ENCODE results near the gene RNF4. TPM values are rescaled to one million over a fixed set of nuclear protein-coding genes. Genes with fewer than 3 reads are reported as not detected.
"Not testable (repeated sequence)": the region's sequence is repeated elsewhere in the genome, so short reads cannot be mapped to it uniquely, and the experiment has no call there.

Gene RNF4
- polyA plus RNA-seq, 3 donors = 63.6 to 71.0 (median 68.6) TPM

DNA sequence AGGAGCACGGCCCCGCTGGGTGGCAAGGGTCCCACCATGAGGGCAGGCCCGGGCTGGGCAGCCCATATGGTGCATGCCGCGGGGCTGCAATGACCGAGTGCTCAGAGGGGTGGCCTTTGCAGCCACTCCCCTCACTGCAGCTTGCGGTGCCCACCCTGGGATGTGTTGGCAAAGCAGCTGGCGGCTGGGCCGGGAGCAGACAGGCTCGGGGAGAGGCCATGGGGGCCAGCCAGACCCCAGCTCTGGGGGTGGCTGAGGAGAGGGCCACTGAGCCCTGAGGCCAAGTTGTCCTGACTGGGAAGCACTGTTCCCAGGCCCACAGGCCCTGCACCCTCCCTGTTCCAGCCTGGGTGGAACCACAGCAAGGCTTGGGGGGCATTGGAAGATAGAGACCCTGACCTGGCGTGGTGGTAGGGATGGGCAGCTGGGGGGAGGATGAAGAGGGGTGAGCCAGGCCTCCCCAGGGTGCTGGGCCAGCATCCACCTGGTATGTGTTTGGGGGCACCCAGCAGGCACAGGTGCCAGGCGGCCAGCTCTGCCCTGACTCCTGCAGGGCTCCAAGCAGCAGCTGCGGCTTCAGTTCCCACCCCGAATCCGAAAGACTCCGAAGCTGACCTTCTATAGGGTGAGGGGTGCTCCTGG, 18.4 kb upstream of the RNF4 start:
- no peak for DNase-seq (ENCODE audit: extremely low read depth in 1 of 11, low read depth in 9 of 11, low spot score in 4 of 11)

GRCh38 chr4:2451036-2451520, 17.8 kb upstream of the RNF4 start:
- no peak for DNase-seq (ENCODE audit: extremely low read depth in 1 of 11, low read depth in 9 of 11, low spot score in 4 of 11)

DNA sequence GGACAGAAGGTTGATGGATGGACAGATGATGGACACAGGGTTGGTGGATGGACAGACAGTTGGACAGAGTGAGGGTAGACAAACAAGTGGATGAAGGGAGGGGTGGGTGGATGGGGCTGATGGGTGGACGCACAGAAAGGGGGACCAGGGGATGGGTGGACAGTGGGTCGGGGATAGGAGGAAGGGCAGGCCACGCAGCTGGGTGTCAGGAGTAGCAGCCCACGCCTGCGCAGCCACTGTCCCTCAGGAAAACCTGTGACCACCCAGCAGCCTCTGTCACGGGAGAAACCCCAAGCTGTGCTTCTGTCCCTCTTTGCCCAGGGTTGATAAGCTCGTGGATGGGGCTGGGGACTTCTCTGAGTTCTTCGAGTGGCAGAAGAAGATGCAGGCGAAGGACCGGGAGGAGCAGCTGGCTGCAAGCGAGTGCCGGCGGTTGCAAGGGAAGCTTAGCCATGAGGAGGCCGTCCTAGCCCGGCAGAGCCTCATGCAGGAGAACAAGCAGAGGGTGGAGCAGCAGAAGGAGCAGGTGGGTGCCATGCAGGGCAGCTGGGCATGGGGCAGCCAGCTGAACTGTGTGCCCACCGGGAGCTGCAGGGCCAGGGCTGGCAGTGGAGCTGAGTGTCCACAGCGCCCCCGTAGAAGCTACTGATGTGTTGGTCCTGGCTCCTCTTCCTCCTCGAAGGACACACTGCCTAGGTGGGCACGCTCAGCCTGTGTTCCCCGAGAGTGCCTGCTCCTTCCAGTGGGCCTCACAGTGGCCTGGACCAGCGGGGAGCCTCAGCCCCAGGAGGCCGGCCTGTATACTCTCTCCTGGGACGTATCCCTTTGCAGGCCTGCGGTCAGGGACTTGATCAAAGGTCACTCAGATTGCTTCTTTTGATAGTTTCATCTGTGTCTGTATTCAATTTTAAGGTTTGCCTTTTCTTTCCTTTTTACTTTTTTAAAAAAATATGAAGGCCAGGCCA, 16.8 kb upstream of the RNF4 start:
- DNase-seq (ENCODE audit: extremely low read depth in 1 of 11, low read depth in 9 of 11, low spot score in 4 of 11) = no peak

DNA sequence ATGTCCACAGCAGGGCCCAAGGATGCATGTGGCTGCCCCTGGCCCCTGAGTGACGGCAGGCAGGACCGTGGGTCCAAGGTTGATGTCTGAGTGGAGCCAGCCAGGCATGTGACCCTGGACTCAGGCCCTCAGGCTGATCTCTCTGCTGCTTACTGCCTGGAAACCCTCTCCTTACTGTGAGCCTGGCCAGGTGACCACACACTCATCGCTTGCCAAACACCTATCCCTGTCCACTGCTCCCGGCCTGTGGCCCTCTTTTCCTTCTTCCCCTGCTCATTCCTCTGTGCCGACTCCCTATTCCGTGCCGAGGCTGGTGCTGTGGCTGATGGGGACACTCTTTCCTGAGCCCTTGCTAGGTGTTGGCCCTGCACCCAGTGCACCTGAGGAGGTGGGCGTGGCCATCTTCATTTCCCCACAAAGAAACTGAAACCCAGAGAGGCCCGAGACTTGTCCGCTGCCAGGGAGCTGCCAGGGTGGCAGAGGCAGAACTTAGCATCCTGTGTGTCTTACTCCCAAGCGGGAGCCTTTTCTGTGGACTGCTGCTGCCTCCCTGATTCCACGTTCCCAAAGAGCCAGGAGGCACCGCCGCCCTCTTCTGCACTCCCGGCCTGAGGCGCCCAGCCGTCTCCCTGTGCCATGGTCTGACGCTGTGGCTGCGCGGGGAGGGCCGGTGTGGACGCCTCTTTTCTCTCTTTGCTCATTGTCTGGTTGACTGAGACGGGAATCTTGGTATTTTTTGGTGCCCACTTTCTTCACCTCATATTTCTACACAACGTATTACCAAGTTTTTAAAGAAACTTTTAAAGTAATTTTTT, 11.2 kb upstream of the RNF4 start:
- no peak for DNase-seq (ENCODE audit: extremely low read depth in 1 of 11, low read depth in 9 of 11, low spot score in 4 of 11)

GRCh38 chr4:2458546-2459491, 10.1 kb upstream of the RNF4 start:
- no peak for DNase-seq (ENCODE audit: extremely low read depth in 1 of 11, low read depth in 9 of 11, low spot score in 4 of 11)

DNA sequence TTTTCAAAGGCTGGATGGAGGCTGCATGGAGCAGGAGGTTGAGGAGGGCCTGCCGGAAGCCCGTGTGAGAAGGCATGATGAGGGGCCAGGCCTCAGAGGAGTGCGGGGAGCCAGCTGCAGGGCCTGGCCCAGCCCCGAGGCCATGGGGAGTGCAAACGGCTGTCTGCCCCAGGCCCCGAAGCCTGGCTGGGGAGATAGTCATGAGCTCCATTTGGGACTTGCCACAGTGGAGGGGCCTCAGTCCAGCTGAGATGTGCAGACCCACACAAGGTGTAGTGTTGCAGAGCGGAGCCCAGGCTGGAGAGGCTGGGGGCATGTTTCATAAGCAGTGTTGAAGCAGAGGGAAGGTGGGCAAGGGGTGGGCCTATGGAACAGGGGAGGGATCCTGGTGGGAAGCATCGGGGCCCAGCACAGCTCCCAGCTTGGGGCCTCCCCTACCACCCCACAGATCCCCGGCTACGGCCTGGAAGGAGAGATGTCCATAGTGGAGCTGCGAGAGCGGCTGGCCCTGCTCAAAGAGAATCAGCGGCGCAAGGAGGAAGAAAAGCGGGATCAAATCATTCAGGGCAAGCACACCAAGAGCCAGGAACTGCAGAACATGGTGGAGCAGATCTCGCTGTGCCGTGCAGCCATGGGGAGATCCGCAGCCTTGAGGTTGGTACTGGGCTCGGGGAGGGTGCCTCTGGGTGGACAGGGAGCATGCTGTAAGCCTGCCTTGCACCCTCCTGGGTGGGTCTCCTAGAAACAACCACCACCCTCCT, 9.1 kb upstream of the RNF4 start:
- no peak for DNase-seq (ENCODE audit: extremely low read depth in 1 of 11, low read depth in 9 of 11, low spot score in 4 of 11)

DNA sequence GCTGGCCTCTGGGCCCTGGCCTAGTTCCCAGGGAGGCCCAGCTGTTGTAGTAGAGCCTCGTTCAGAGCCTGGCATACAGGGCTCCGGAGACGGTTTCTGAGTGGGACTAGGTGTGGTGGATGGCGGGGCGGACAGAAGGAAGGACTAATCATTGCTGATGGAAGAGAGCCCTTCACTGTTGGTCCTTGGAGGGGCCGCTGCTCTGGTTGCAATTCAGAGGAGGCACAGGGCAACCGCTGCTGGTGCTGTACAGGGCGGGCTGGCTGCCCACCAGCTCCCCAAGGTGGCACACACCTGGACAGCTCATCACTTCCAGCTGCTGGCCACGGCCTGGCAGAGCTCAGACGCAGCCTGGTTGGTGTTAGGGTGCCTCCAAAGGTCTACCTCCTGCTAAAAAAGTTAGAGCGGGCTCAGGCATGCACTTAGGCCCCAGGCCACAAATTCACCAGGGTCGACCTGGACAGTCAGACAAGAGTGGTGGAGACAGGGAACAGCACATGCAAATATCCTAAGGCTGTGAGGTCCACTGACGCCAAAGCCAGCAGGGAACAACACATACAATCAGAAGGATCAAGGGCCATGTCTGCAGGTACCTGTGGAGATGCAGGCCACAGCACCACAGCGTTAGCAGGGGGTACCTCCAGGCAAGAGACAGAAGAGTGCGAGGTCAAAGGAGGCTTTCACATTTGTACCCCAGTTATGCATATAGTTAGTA, 7.5 kb upstream of the RNF4 start:
- no peak for DNase-seq (ENCODE audit: extremely low read depth in 1 of 11, low read depth in 9 of 11, low spot score in 4 of 11)

- peak in 5 of 11 donors; percentile 56 to 73 (median 60) for DNase-seq (ENCODE audit: extremely low read depth in 1 of 11, low read depth in 9 of 11, low spot score in 4 of 11)
Measured at GRCh38 chr4:2462218-2462991, 6.5 kb upstream of the RNF4 start.

GRCh38 chr4:2462992-2463762, 5.7 kb upstream of the RNF4 start:
- DNase-seq (ENCODE audit: extremely low read depth in 1 of 11, low read depth in 9 of 11, low spot score in 4 of 11) = no peak

DNA sequence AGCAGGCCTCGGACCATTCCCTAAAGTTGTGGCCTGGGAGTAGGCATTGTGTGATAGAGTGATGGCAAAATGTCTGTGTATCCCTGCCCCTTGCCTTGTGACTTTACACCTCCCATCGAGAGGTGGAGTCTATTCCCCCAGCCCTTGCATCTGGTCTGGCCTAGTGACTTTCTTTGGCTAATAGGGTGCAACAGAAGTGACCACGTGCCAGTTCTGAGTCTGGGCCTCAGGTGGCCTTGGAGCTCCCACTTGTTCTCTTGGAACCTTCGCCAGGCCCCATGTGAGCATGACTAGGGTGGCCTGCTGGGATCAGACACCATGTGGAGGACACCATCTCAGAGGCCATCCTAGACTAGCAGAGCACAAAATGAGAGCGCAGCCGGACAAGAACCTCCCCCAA, 3.9 kb upstream of the RNF4 start:
- no peak for DNase-seq (ENCODE audit: extremely low read depth in 1 of 11, low read depth in 9 of 11, low spot score in 4 of 11)

DNA sequence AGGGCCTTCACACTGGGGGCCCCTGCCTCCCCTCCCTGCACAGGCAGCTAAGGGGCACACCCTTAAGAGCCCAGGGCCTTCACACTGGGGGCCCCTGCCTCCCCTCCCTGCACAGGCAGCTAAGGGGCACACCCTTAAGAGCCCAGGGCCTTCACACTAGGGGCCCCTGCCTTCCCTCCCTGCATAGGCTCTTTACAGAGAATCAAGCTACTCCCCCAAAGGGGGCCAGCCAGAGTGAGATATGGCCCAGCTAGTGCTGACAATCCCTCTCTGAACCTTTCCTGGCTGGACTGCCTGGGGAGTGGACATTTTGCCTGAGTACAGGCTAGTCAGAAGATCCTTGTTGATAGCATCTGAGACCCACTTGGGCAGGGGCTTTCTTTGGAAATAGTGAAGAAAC, 3.4 kb upstream of the RNF4 start:
- DNase-seq (ENCODE audit: extremely low read depth in 1 of 11, low read depth in 9 of 11, low spot score in 4 of 11) = not testable (repeated sequence)

GRCh38 chr4:2469192-2469984, 482 bp downstream of the RNF4 start:
- no peak for DNase-seq (ENCODE audit: extremely low read depth in 1 of 11, low read depth in 9 of 11, low spot score in 4 of 11)

DNA sequence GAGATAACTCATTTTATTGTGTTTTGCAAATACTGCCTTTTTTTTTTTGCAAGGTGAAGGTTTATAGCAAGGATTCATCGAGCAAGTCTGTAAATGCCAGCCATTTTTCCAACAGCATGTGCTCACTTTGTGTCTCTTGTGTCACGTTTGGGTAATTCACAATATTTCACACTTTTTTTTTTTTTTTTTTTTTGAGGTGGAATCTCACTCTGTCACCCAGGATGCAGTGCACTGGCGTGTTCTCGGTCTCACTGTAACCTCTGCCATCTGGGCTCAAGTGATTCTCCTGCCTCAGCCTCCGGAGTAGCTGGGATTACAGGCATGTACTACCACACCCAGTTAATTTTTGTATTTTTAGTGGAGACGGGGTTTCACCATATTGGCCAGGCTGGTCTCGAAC, 1.9 kb downstream of the RNF4 start:
- DNase-seq (ENCODE audit: extremely low read depth in 1 of 11, low read depth in 9 of 11, low spot score in 4 of 11) = no peak

- DNase-seq (ENCODE audit: extremely low read depth in 1 of 11, low read depth in 9 of 11, low spot score in 4 of 11) = no peak
Measured at GRCh38 chr4:2472187-2472586, 3.3 kb downstream of the RNF4 start.

GRCh38 chr4:2478229-2478628, 9.3 kb downstream of the RNF4 start:
- no peak for DNase-seq (ENCODE audit: extremely low read depth in 1 of 11, low read depth in 9 of 11, low spot score in 4 of 11)

Data from renal cortex interstitium (tissue), 11 donors.